Thoracic aorta (tissue), 2 donors: Measurements from ENCODE around the gene NPIPB8. TPM values are rescaled to one million over a fixed set of nuclear protein-coding genes. Genes with fewer than 3 reads are reported as not detected.
"Not testable (repeated sequence)": the region's sequence is repeated elsewhere in the genome, so short reads cannot be mapped to it uniquely, and the experiment has no call there.

Experiments used
- ATAC-seq: fragments of 150-250 bp; one replicate; pipeline ENCODE4 v1.8.0; 2017; ENCODE audit warnings: low read depth; ENCODE audit not compliant: insufficient number of reproducible peaks, low FRiP score
- DNase-seq: peaks from one replicate; pipeline ENCODE4 v3.0.0-alpha.2; 2020; ENCODE audit warnings: low spot score
- H3K27ac ChIP-seq, 2 donors: fragments of 200-600 bp; sonication (generic); 1 replicate in 1 of 2; 2 replicates in 1 of 2; pipeline ENCODE4 v1.5.1; 2016; ENCODE audit warnings: mild to moderate bottlenecking in 2 of 2, moderate library complexity in 2 of 2
- H3K27me3 ChIP-seq: fragments of 200-600 bp; sonication (generic); replicated peaks from 2 replicates; pipeline ENCODE4 v1.6.0; 2016; ENCODE audit warnings: mild to moderate bottlenecking; ENCODE audit not compliant: insufficient read depth
- H3K36me3 ChIP-seq: fragments of 200-600 bp; sonication (generic); one replicate; pipeline ENCODE4 v1.5.1; 2016
- H3K4me1 ChIP-seq, 2 donors: fragments of 200-600 bp; sonication (generic); 1 replicate in 1 of 2; 2 replicates in 1 of 2; pipeline versions ENCODE4 v1.5.1 to v1.6.0; 2016; ENCODE audit warnings: low read depth in 2 of 2, mild to moderate bottlenecking in 1 of 2; ENCODE audit not compliant: control insufficient read depth in 1 of 2
- H3K4me3 ChIP-seq: fragments of 200-600 bp; sonication (generic); 2 replicates; pipeline ENCODE4 v1.5.1; 2016; ENCODE audit warnings: mild to moderate bottlenecking
- H3K9me3 ChIP-seq: fragments of 200-600 bp; sonication (generic); 2 replicates; pipeline ENCODE4 v1.5.1; 2016
- total RNA-seq, 2 donors: library from RNA; depleted of rRNA; stranded (reverse); fragments of >200 nt; gene quantifications; one replicate each; pipeline versions ENCODE4 v1.1.0 to v1.2.3, GENCODE V29; 2016

The NPIPB8 gene
- total RNA-seq, 2 donors from 2014 or later = not detected

DNA sequence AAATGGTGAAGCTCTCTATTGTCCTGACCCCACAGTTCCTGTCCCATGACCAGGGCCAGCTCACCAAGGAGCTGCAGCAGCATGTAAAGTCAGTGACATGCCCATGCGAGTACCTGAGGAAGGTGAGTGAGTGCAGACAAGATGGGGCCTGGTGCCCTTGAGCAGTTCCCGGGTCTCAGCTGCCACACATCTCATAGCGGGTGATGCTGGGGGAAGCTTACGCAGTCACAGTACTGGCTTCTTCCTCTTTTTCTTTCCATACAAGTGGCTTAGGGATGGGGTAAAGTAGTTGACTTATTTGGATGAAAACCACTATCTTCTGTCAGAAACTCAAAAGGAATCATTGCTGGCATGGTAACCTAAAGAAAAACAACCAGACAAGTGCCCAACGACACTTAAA, 494 bp downstream of the NPIPB8 start:
- H3K4me3 ChIP-seq, H3K9me3 ChIP-seq, H3K27me3 ChIP-seq, ATAC-seq, DNase-seq, H3K4me1 ChIP-seq, H3K36me3 ChIP-seq, H3K27ac ChIP-seq: not testable (repeated sequence)

DNA sequence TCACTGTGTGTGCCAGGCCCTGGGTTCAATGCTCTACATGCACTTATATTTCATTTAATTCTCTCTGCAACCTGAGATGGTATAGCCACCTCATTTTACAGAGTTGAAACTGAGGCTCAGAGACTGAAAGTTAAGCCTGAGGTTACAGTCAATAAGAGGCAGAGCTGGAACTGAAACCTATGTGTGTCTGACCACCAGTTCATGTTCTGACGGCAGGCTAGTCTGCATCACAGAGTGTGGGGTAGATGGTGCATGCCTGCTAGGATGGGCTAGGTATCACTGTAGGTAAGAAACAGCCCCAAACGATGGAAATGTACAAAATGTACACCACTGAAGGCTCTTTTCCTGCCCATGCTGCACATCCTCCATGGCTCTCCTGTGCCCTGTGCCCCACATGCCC, 2.1 kb downstream of the NPIPB8 start:
- H3K4me1 ChIP-seq, H3K27me3 ChIP-seq, DNase-seq, ATAC-seq, H3K36me3 ChIP-seq, H3K4me3 ChIP-seq, H3K9me3 ChIP-seq, H3K27ac ChIP-seq: not testable (repeated sequence)

DNA sequence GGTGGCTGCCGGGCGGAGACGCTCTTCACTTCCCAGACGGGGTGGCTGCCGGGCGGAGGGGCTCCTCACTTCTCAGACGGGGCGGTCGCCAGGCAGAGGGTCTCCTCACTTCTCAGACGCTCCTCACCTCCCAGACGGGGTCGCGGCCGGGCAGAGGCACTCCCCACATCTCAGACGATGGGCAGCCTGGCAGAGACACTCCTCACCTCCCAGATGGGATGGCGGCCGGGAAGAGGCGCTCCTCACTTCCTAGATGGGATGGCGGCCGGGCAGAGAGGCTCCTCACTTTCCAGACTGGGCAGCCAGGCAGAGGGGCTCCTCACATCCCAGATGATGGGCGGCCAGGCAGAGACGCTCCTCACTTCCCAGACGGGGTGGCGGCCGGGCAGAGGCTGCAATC, 28.4 kb downstream of the NPIPB8 start:
- H3K9me3 ChIP-seq, DNase-seq, H3K36me3 ChIP-seq: not testable (repeated sequence)

DNA sequence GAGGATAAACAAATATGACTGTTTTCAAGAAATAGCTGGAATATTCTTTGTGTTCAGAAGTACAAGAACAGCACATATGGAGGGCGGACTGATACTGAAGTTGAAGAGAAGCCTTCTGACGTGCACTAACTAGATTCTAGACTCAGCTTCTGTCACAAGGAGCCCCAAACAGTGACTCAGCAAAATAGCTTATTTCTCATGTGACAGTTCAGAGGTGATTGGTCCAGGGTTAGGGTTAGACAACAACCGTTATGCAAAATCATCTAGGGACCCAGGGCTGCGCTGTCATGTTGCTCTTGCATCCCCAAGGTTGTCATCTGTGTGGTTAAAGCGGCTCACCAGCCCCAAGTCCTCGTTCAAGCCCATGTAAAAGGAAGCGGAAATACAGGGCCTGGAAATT, 29.6 kb downstream of the NPIPB8 start:
- ATAC-seq, H3K27me3 ChIP-seq, DNase-seq: not testable (repeated sequence)

More for the DNA sequence above, 28.4 kb downstream of the NPIPB8 start:
- not testable (repeated sequence) for H3K4me3 ChIP-seq, H3K4me1 ChIP-seq, H3K27me3 ChIP-seq, ATAC-seq, H3K27ac ChIP-seq

DNA sequence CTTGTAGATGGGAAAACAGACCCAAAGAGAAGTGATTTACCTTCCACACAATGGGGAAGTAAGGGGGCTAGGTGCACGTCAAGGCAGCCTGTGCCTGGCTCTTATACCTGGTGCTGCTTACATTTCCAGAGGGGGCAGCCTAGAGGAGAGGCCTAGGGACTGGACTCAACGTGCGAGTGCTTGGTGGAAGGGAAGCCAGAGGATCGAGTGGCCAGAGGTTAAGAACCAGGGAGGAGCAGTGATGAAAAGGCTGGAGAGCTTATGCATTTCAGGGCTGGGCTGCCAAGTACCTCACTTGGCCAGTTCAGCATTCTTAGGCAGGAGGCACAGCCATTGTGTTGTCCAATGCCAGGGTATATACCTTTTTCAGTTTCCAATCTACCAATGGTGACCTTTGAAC, 30.3 kb downstream of the NPIPB8 start:
- not testable (repeated sequence) for H3K27me3 ChIP-seq, H3K9me3 ChIP-seq, ATAC-seq, H3K36me3 ChIP-seq, H3K4me3 ChIP-seq, H3K27ac ChIP-seq, DNase-seq, H3K4me1 ChIP-seq

More for the DNA sequence above, 29.6 kb downstream of the NPIPB8 start:
- H3K36me3 ChIP-seq, H3K9me3 ChIP-seq, H3K27ac ChIP-seq, H3K4me3 ChIP-seq, H3K4me1 ChIP-seq: not testable (repeated sequence)

DNA sequence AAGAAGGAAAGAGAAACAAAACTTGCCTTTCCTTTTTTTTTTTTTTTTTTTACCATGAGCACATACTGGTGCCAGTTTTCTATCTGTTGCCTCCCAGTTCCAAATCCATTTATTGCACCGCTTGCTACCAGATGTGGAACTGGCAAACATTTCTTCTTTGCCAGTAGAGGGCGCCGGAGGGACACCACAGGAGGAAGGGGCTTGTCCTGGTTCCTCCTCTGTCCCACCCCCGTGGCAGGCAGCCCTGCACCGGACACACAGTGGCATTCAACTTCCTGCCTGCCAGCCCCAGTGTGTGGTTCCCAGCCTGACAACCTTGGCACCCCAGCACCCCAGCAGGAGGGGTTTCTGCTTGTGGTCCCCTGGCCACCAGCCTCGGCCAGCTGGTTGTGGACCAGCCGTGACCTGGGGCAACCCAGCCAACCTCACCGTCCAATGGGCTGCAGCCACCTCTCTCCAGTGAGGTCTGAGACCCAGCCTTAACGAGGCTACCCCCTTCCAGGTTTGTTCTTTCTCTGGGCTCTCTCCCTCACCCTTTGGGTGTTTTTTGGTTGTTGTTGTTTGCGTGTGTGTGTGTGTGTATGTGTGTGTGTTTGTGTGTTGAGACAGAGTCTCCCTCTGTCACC, 50.6 kb downstream of the NPIPB8 start:
- H3K9me3 ChIP-seq, H3K4me3 ChIP-seq, H3K27me3 ChIP-seq, H3K4me1 ChIP-seq, H3K36me3 ChIP-seq, H3K27ac ChIP-seq, DNase-seq: not testable (repeated sequence)
- peak; percentile 94 for ATAC-seq

DNA sequence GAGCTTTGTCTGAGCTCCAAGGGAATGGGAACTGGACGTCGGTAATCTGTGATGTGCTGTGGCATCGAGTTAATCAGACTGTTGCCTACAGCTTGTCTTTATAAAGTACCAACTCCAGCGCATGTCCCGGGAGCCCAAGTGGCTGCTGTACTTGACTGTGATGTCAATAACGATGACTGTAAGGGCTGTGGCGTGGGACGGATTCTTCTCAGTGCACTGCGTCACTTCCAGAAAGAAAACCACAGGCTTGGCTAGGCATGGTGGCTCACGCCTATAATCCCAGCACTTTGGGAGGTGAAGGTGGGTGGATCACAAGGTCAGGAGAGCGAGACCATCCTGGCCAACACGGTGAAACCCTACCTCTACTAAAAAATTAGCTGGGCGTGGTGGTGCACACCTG, 51.6 kb downstream of the NPIPB8 start:
- H3K27ac ChIP-seq, ATAC-seq: not testable (repeated sequence)

DNA sequence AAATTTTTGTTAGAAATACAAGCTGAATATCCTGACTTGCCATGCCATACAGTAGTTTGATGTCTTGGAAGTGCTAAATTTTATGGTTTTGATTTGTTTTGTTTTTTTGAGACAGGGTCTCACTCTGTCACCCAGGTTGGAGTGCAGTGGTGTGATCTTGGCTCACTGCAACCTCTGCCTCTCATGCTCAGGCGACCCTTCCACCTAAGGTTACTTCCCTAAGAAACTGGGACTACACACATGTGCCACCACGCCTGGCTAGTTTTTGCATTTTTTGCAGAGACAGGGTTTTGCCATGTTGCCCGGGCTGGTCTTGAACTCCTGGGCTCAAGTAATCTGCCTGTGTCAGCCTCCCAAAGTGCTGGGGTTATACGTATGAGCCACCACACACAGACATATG, 53.9 kb downstream of the NPIPB8 start:
- H3K36me3 ChIP-seq, H3K4me1 ChIP-seq, H3K9me3 ChIP-seq: not testable (repeated sequence)

More for the DNA sequence above, 51.6 kb downstream of the NPIPB8 start:
- not testable (repeated sequence) for H3K27me3 ChIP-seq, DNase-seq, H3K4me3 ChIP-seq, H3K4me1 ChIP-seq, H3K36me3 ChIP-seq, H3K9me3 ChIP-seq

DNA sequence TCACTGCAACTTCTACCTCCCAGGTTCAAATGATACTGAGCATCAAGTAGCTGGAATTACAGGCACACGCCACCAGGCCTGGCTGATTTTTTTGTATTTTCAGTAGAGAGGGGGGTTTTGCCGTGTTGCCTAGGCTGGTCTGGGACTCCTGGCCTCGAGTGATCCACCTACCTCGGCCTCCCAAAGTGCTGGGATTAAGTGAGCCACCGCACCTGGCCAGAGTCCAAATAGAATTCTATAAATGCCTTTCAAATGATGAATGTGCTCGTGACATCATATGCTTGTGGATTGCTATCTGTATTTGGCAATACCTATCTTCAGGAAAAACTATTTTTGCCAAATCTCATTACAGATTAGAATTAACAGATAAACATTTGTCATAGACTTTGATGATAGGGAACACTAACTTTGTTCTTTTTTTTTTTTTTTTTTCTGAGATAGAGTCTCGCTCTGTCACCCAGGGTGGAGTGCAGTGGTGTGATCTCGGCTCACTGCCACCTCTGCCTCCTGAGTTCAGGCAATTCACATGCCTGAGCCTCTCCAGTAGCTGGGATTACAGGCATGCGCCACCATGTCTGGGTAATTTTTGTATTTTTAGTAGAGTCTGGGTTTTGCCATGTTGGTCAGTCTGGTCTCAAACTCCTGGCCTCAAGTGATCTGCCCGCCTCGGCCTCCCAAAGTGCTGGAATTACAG, 55.5 kb downstream of the NPIPB8 start:
- not testable (repeated sequence) for H3K9me3 ChIP-seq, H3K4me3 ChIP-seq, DNase-seq, H3K27ac ChIP-seq, H3K4me1 ChIP-seq, H3K27me3 ChIP-seq, H3K36me3 ChIP-seq
- ATAC-seq = peak; percentile 43

More for the DNA sequence above, 53.9 kb downstream of the NPIPB8 start:
- not testable (repeated sequence) for H3K27me3 ChIP-seq, DNase-seq, H3K27ac ChIP-seq, ATAC-seq, H3K4me3 ChIP-seq

DNA sequence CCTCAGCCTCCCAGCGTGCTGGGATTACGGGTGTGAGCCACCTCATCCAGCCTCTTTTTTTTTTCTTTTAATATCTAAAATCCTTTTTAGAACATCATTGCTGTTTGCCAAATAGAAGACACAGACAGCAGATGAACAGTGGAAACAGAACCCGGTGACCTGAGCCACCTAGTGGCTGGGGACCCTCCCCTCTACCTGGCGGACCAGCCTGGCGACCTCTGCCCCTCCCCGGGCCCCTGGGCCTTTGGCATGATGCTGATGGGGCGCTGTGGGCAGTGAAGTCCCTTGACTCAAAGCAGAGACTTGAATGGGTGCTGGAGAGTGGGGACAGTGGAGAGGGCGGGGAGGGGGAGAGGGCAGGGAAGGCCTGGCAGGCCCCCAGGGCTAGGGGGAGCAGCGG, 61.9 kb downstream of the NPIPB8 start:
- H3K27ac ChIP-seq, H3K4me1 ChIP-seq, H3K27me3 ChIP-seq, H3K9me3 ChIP-seq, ATAC-seq, H3K4me3 ChIP-seq, DNase-seq, H3K36me3 ChIP-seq: not testable (repeated sequence)

DNA sequence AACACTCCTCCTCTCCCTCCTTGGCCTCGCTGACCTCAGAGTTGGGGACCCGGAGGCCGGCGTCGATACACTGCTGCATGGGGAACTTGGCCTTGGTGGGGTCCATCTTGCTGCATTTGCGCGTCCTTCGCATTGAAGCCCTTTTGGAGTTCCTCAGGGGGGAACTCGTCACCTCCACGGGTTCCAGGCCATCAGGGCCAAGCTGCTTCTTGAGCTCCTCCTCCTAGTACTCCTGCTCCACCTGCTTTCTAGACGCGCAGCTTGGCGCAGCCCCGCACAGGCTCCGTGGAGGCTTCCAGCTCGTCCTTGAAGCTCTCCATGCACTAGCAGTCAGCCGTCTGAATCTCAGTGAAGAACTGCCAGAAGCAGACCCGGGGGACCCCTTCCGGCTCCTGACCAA, 62.5 kb downstream of the NPIPB8 start:
- not testable (repeated sequence) for ATAC-seq, H3K36me3 ChIP-seq, H3K9me3 ChIP-seq, H3K4me1 ChIP-seq, H3K27ac ChIP-seq, H3K27me3 ChIP-seq, DNase-seq, H3K4me3 ChIP-seq

DNA sequence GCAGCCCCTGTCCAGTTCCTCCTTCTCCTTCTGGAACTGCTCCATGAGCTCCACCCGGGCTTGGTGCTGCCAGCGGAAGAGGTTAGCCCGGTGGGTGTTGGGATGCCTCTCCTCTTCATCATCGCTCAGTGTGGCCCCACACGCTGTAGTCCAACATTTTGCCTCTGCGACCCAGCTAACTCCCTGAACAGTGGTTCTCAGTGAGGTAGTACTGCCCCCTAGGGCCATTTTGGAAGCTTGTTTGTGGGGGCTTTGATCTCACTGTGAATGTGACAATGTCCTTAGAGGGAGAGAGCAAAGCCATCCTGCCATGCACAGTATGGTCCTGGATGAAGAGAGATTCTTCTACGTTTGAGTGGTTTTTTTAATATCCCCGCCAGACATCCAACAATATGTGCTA, 63.5 kb downstream of the NPIPB8 start:
- H3K4me3 ChIP-seq, H3K9me3 ChIP-seq, H3K27ac ChIP-seq, DNase-seq, H3K27me3 ChIP-seq, ATAC-seq, H3K36me3 ChIP-seq, H3K4me1 ChIP-seq: not testable (repeated sequence)

DNA sequence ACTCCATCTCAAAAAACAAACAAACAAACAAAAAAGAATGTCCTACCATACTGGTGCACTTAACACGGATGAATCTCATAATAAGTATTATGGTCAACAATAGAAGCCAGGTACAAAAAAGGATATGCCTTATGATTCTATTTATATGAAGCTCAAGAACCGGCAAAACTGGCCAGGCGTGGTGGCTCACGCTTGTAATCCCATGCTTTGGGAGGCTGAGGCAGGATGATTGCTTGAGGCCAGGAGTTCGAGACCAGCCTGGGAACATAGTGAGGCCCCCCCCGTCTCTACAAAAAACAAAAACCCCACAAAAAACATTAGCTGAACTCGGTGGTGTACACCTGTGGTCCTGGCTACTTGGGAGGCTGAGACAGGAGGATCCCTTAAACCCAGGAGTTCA, 66.4 kb downstream of the NPIPB8 start:
- DNase-seq = not testable (repeated sequence)

More for the DNA sequence above, 66.4 kb downstream of the NPIPB8 start:
- H3K4me3 ChIP-seq, H3K27me3 ChIP-seq, H3K4me1 ChIP-seq, H3K9me3 ChIP-seq, H3K36me3 ChIP-seq, ATAC-seq, H3K27ac ChIP-seq: not testable (repeated sequence)
